ENCODE measurements around the gene GNPTG. TPM values are rescaled to one million over a fixed set of nuclear protein-coding genes. Genes with fewer than 3 reads are reported as not detected.

The GNPTG gene
- polyA plus RNA-seq, 1 experiment: 113 TPM

DNA sequence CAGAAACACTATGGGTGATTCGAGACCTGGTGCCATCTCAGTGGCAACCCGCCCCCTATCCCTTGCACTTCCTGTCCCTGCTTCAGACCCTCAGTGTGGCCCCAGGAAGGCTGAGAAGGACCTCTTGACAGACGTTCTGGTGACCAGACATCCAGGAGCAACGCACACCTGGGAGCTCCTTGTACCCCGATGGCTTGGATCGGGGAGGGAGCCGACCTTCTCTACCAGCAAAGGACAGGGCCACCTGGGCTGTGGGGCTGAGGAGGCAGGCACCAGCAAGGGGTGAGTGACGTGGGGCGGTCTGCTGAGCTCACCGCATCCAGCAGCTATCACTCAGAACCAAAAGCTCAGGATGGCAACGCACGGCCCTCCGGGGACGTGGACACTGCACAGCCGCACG is 35.6 kb downstream of the GNPTG start:
- CTCF ChIA-PET: no interaction called here
- Histone ChIP-seq H3K4me3 (ENCODE audit: low read depth, low read length) (no peak overlapping the region), H3K36me3 (ENCODE audit: control insufficient read depth, insufficient read depth, low read length) (peaks cover 22% of the 10 kb centered on the region), H3K27me3 (ENCODE audit: control insufficient read depth, insufficient read depth, low read length) (no peaks in the 10 kb centered on the region)
- POLR2A ChIA-PET: no interaction called here
- no peak for TF ChIP-seq CTCF (IDR thresholded peaks at IDR 0.05; ENCODE audit: insufficient read depth, low read depth, low read length)
- no peak for DNase-seq (ENCODE audit: low read depth)

DNA sequence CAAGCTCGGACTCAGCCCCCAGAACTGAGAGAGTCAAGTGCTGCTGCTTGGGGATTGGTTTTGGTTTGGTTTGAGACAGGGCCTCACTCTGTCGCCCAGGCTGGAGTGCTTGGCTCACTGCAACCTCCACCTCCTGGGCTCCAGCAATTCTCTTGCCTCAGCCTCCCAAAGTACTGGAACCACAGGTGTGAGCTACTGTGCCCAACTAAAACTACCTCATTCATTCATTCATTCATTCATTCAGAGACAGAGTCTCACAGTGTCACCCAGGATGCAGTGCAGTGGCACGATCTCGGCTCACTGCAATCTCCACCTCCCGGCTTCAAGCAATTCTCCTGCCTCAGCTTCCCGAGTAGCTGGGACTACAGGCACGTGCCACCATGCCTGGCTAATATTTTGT is 38.0 kb downstream of the GNPTG start:
- Histone ChIP-seq H3K27me3 (ENCODE audit: control insufficient read depth, insufficient read depth, low read length) (no peaks in the 10 kb centered on the region), H3K4me3 (ENCODE audit: low read depth, low read length) (no peak overlapping the region), H3K36me3 (ENCODE audit: control insufficient read depth, insufficient read depth, low read length) (peaks cover 23% of the 10 kb centered on the region)
- POLR2A ChIA-PET: no interaction called here
- CTCF ChIA-PET: no interaction called here
- DNase-seq (ENCODE audit: low read depth): no peak
- no peak for TF ChIP-seq CTCF (IDR thresholded peaks at IDR 0.05; ENCODE audit: insufficient read depth, low read depth, low read length)

DNA sequence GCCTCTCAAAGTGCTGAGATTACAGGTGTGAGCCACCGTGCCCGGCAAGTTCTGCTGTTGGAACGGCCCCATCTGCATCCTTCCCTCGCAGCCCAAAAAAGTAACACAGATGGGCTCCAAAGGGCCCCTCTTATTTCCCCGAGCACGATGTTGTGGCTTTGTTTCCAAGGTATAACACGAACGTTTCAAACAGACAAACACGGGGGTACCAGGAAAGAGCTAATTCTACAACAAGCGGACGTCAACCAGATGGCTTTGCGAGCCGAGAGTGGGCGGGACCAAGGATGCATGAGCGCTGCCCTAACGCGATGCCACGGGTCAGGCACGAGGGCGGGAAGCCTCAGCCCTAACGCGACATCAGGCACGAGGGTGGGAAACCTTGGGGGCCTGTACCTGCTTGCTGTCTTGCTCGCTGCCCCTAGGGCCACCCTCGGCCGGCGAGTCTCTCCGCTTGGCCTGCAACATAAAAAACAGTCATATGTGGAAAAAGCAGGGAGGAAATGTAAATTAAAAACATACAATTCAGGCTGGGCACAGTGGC is 38.6 kb downstream of the GNPTG start:
- CTCF ChIA-PET: interaction anchor here (0.7 kb wide), 1 partner anchor 1139 kb away, joined by 4 read pairs; no protein-coding TSS in a partner anchor
- DNase-seq (ENCODE audit: low read depth): no peak
- H3K4me3 ChIP-seq (ENCODE audit: low read depth, low read length): no peak overlapping the region
- no peaks in the 10 kb centered on the region for H3K27me3 ChIP-seq (ENCODE audit: control insufficient read depth, insufficient read depth, low read length)
- POLR2A ChIA-PET: no interaction called here
- TF ChIP-seq CTCF (IDR thresholded peaks at IDR 0.05; ENCODE audit: insufficient read depth, low read depth, low read length): no peak
- peaks cover 23% of the 10 kb centered on the region for H3K36me3 ChIP-seq (ENCODE audit: control insufficient read depth, insufficient read depth, low read length)

DNA sequence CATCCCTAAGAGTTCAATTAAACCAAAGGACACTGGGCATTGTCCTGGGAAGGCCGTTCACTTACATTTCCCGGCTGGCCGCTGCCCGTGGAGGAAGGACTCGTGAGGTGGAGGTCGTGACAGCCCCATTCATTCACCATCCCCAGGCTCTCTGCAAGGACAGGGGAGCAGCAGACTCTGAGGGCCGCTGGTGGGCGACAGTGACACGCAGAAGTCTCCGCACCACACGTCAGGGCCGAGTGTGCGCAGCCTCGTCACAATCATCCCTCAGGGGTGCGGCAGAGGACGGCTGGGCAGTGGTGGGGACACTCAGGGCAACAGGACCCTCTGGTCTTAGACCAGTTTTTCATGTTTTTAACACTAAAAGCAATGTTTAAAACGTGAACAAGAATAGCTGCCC is 41.1 kb downstream of the GNPTG start:
- no peak for TF ChIP-seq CTCF (IDR thresholded peaks at IDR 0.05; ENCODE audit: insufficient read depth, low read depth, low read length)
- no peaks in the 10 kb centered on the region for H3K27me3 ChIP-seq (ENCODE audit: control insufficient read depth, insufficient read depth, low read length)
- peaks cover 26% of the 10 kb centered on the region for H3K36me3 ChIP-seq (ENCODE audit: control insufficient read depth, insufficient read depth, low read length)
- ChIA-PET CTCF (no interaction called here), POLR2A (no interaction called here)
- no peak for DNase-seq (ENCODE audit: low read depth)
- no peak overlapping the region for H3K4me3 ChIP-seq (ENCODE audit: low read depth, low read length)

DNA sequence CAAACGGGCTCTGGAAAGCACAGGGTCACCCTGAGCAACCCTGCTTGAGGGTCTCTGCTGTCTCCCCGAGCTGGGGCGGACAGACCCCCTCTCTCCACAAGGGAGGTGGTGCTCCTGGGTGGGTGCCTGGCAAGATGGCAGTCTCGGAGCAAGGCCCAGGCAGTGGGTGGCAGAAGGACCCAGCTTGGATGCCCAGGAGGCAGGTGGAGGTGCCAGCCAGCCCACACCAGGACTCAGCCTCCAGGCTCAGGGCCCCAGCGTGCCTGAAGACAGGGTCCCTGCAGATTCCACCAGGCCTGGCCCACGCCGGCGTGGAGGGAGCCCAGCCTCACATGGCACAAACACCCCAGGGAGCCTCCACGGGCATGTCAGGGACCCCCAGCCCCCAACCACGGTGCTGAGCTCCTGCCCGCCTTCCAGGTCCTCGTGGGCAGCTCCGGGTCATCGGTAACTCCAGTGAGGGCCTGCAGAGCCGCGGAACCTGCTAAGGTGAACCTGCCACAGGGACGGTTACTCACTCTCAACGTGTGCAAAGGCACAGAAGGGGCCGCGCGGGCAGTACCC is 42.0 kb downstream of the GNPTG start:
- DNase-seq (ENCODE audit: low read depth): no peak
- ChIA-PET POLR2A (no interaction called here), CTCF (no interaction called here)
- Histone ChIP-seq H3K36me3 (ENCODE audit: control insufficient read depth, insufficient read depth, low read length) (peaks cover 28% of the 10 kb centered on the region), H3K27me3 (ENCODE audit: control insufficient read depth, insufficient read depth, low read length) (no peaks in the 10 kb centered on the region), H3K4me3 (ENCODE audit: low read depth, low read length) (no peak overlapping the region)
- no peak for TF ChIP-seq CTCF (IDR thresholded peaks at IDR 0.05; ENCODE audit: insufficient read depth, low read depth, low read length)

All from BJ (cell line).